Spleen (tissue), 11 donors: ENCODE results near the gene SYAP1. TPM values are rescaled to one million over a fixed set of nuclear protein-coding genes. Genes with fewer than 3 reads are reported as not detected.

Experiments
- DNase-seq: peaks from one replicate; pipeline ENCODE4 v3.0.0-alpha.2; 2020
- H3K27ac ChIP-seq, 8 donors: fragments of 200-600 bp; sonication (generic) in 7 of 8; 1 replicate in 4 of 8; 2 replicates in 4 of 8; pipeline versions ENCODE4 v1.5.0 to v1.8.0; 2016 to 2021; ENCODE audit warnings: inconsistent platforms in 4 of 8, mild to moderate bottlenecking in 4 of 8, moderate library complexity in 1 of 8
- H3K27me3 ChIP-seq, 7 donors: fragments of 200-600 bp; sonication (generic) in 6 of 7; replicated peaks in 1 of 7; 1 replicate in 4 of 7; 2 replicates in 3 of 7; pipeline versions ENCODE4 v1.5.0 to v1.8.0; 2016 to 2021; ENCODE audit warnings: inconsistent platforms in 3 of 7, mild to moderate bottlenecking in 1 of 7
- H3K36me3 ChIP-seq, 6 donors: fragments of 200-600 bp; sonication (generic) in 5 of 6; 1 replicate in 4 of 6; 2 replicates in 2 of 6; pipeline versions ENCODE4 v1.5.0 to v1.8.0; 2016 to 2021; ENCODE audit warnings: inconsistent platforms in 2 of 6
- H3K4me1 ChIP-seq, 6 donors: fragments of 200-600 bp; sonication (generic) in 5 of 6; 1 replicate in 3 of 6; 2 replicates in 3 of 6; pipeline versions ENCODE4 v1.5.0 to v1.8.0; 2016 to 2021; ENCODE audit warnings: inconsistent platforms in 3 of 6
- H3K4me3 ChIP-seq, 8 donors: fragments of 200-600 bp; sonication (generic) in 7 of 8; 1 replicate in 4 of 8; 2 replicates in 4 of 8; pipeline versions ENCODE4 v1.5.0 to v1.8.0; 2016 to 2021; ENCODE audit warnings: inconsistent platforms in 4 of 8, mild to moderate bottlenecking in 4 of 8, moderate library complexity in 2 of 8
- H3K9me3 ChIP-seq, 8 donors: fragments of 200-600 bp; sonication (generic) in 7 of 8; 1 replicate in 4 of 8; 2 replicates in 4 of 8; pipeline versions ENCODE4 v1.5.0 to v1.8.0; 2016 to 2021; ENCODE audit warnings: inconsistent platforms in 4 of 8
- POLR2A ChIP-seq, 3 donors: fragments of 450-650 bp; IDR thresholded peaks; one replicate each; pipeline ENCODE4 v1.5.1; 2017; ENCODE audit warnings: antibody characterized with exemption in 3 of 3, mild to moderate bottlenecking in 1 of 3
- POLR2AphosphoS5 ChIP-seq, 3 donors: sonication (generic); formaldehyde crosslinking; IDR thresholded peaks; one replicate each; pipeline ENCODE4 v1.5.1; 2017; ENCODE audit warnings: antibody characterized with exemption in 3 of 3
- WGBS, 5 donors: extraction: QIAGEN DNeasy Blood & Tissue Kit in 3 of 5; methylation state at CpG; one replicate each; pipeline versions ENCODE4 v1.1.5 to v1.1.7; 2013 to 2018; 5-methylcytosine and 5-hydroxymethylcytosine counted together
- intact Hi-C: fragments of 100-400 bp; cut with DNase I; formaldehyde crosslinking; loops from one replicate; pipeline ENCODE4 v1.15.0; 2023; ENCODE audit warnings: low total_unique reads
- polyA plus RNA-seq, 3 donors: library from polyadenylated mRNA; stranded (reverse); fragments of 200-250 nt; gene quantifications; one replicate each; pipeline ENCODE4 v1.2.1, GENCODE V29; 2013
- total RNA-seq, 7 donors: library from RNA; depleted of rRNA in 3 of 7; stranded (reverse); fragments of >200 nt in 3 of 7; fragmentation: NEBNext Ultra II Directional in 4 of 7; extraction: Animal tissue kit (Norgen Biotek cat#: 25700) in 4 of 7; gene quantifications; one replicate each; pipeline versions ENCODE4 v1.1.0 to v1.2.1, GENCODE V29; 2016 to 2021
- TF ChIP-seq, protein P1 (sequence below), 11 experiments: fragments of 200-600 bp in 7 of 11; fragments of 450-650 bp in 4 of 11; sonication (generic) in 4 of 11; IDR thresholded peaks in 8 of 11; conservative IDR thresholded peaks in 3 of 11; 1 replicate in 7 of 11; 2 replicates in 4 of 11; pipeline versions ENCODE4 v1.4.0 to v1.8.0; 2016 to 2021; ENCODE audit warnings: antibody characterized with exemption in 11 of 11, inconsistent platforms in 4 of 11, mild to moderate bottlenecking in 1 of 11
- donor health status: healthy with polysubstance abuse.
- donor health status: DM: no; HTN: no; CAD: no; lungs with moderate emphysema.
- donor health status: DM: no; HTN: no; CAD: no.
- donor health status: Bipolar disorder and iron deficiency.
- donor health status: healthy.
- donor health status: DM: no; HTN: no; CAD: no.
- donor health status: DM: yes; HTN: yes; CAD: no.

Gene SYAP1
- total and polyA plus RNA-seq, 10 donors: 6.9 to 23.2 (median 17.9) TPM

- TF ChIP-seq, protein P1, sequence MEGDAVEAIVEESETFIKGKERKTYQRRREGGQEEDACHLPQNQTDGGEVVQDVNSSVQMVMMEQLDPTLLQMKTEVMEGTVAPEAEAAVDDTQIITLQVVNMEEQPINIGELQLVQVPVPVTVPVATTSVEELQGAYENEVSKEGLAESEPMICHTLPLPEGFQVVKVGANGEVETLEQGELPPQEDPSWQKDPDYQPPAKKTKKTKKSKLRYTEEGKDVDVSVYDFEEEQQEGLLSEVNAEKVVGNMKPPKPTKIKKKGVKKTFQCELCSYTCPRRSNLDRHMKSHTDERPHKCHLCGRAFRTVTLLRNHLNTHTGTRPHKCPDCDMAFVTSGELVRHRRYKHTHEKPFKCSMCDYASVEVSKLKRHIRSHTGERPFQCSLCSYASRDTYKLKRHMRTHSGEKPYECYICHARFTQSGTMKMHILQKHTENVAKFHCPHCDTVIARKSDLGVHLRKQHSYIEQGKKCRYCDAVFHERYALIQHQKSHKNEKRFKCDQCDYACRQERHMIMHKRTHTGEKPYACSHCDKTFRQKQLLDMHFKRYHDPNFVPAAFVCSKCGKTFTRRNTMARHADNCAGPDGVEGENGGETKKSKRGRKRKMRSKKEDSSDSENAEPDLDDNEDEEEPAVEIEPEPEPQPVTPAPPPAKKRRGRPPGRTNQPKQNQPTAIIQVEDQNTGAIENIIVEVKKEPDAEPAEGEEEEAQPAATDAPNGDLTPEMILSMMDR (IDR thresholded peaks at IDR 0.05 in 8 of 11, conservative IDR thresholded peaks at IDR 0.05 in 3 of 11): no peak
- no peak for TF ChIP-seq POLR2A (IDR thresholded peaks at IDR 0.05)
- no peak for TF ChIP-seq POLR2AphosphoS5 (IDR thresholded peaks at IDR 0.05)
- Histone ChIP-seq H3K4me1 (no peaks in the 10 kb centered on the region), H3K27me3 (no peaks in the 10 kb centered on the region), H3K36me3 (peaks cover 10 to 99% (median 68%) of the 10 kb centered on the region in 6 donors), H3K9me3 (no peaks in the 10 kb centered on the region), H3K27ac (no peak overlapping the region), H3K4me3 (no peak overlapping the region)
- intact Hi-C loops: no loop called here
- 87 to 94% (median 87%) methylated on average over 2 to 5 of the region's 5 CpGs for WGBS, 5 donors
- DNase-seq: no peak
Observed at GRCh38 chrX:16745102-16745501, 25.7 kb downstream of the SYAP1 start.

DNA sequence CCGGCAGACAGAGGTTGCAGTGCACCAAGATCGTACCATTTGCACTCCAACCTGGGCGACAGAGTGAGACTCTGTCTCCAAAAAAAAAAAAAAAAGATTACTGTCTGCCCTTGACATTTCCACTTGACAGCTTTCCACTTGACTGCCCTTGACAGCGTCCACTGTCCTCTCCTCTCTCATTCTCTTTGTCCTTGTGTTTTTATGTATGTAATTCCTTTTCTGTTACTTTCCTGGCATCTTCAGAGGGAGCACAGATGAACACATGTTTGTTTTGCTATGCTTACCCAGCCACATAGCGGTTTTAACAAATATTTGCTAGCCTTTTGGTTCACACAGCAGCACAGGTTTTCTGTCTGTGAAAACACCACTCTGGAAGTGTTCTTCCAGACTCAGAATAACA, 26.2 kb downstream of the SYAP1 start:
- Histone ChIP-seq H3K4me1 (no peaks in the 10 kb centered on the region), H3K27me3 (no peaks in the 10 kb centered on the region), H3K36me3 (peaks cover 10 to 100% (median 66%) of the 10 kb centered on the region in 6 donors), H3K4me3 (no peak overlapping the region), H3K27ac (no peak overlapping the region), H3K9me3 (no peaks in the 10 kb centered on the region)
- TF ChIP-seq POLR2A (IDR thresholded peaks at IDR 0.05): no peak
- no peak for TF ChIP-seq POLR2AphosphoS5 (IDR thresholded peaks at IDR 0.05)
- TF ChIP-seq, protein P1 (IDR thresholded peaks at IDR 0.05 in 8 of 11, conservative IDR thresholded peaks at IDR 0.05 in 3 of 11): no peak
- intact Hi-C loops: no loop called here
- DNase-seq: no peak
- WGBS, 5 donors: 79 to 93% (median 86%) methylated on average over 5 of the region's 5 CpGs

- Histone ChIP-seq H3K9me3 (no peaks in the 10 kb centered on the region), H3K27me3 (no peaks in the 10 kb centered on the region), H3K4me3 (no peak overlapping the region), H3K36me3 (peaks cover 7 to 93% (median 52%) of the 10 kb centered on the region in 6 donors), H3K4me1 (no peaks in the 10 kb centered on the region), H3K27ac (no peak overlapping the region)
- intact Hi-C loops: no loop called here
- WGBS, 5 donors: 87 to 97% (median 92%) methylated on average over 5 of the region's 5 CpGs
- no peak for TF ChIP-seq POLR2A (IDR thresholded peaks at IDR 0.05)
- TF ChIP-seq POLR2AphosphoS5 (IDR thresholded peaks at IDR 0.05): no peak
- no peak for DNase-seq
Observed at GRCh38 chrX:16748425-16748824, 29.0 kb downstream of the SYAP1 start.

- H3K9me3 ChIP-seq: no peaks in the 10 kb centered on the region
- no peak overlapping the region for H3K27ac ChIP-seq
- TF ChIP-seq POLR2A (IDR thresholded peaks at IDR 0.05) (no peak), POLR2AphosphoS5 (IDR thresholded peaks at IDR 0.05) (no peak)
- TF ChIP-seq, protein P1 (IDR thresholded peaks at IDR 0.05 in 8 of 11, conservative IDR thresholded peaks at IDR 0.05 in 3 of 11): no peak
- 94 to 98% (median 97%) methylated on average over 7 of the region's 7 CpGs for WGBS, 5 donors
- DNase-seq: no peak
- H3K36me3 ChIP-seq: peaks cover 2 to 93% (median 45%) of the 10 kb centered on the region in 6 donors
- no peaks in the 10 kb centered on the region for H3K4me1 ChIP-seq
- no peaks in the 10 kb centered on the region for H3K27me3 ChIP-seq
- no peak overlapping the region for H3K4me3 ChIP-seq
- intact Hi-C loops: no loop called here
Observed at GRCh38 chrX:16750136-16750535, 30.7 kb downstream of the SYAP1 start.

DNA sequence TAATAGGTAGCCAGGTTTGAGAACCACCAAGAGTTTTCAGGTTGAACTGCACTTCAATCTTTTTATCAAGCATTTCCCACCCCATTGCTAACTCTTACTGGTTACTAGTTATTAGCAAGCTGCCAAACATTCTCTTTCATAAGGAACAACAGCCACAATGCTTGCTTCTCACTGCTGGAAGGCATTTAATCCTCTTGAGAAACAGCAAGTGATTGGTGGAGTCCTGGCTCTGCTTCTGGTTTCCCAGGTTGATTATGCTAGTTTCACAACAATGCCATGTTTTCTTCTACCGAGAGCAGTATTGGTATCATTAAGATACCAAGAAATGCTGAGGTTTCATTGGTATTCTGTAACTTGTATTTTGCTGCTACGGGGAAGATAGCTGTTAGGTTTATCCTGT, 34.6 kb downstream of the SYAP1 start:
- WGBS, 5 donors: 92 to 100% (median 95%) methylated on average over 1 to 2 of the region's 2 CpGs
- no peak for TF ChIP-seq POLR2A (IDR thresholded peaks at IDR 0.05)
- TF ChIP-seq POLR2AphosphoS5 (IDR thresholded peaks at IDR 0.05): no peak
- TF ChIP-seq, protein P1 (IDR thresholded peaks at IDR 0.05 in 8 of 11, conservative IDR thresholded peaks at IDR 0.05 in 3 of 11): no peak
- H3K4me3 ChIP-seq: no peak overlapping the region
- H3K9me3 ChIP-seq: no peaks in the 10 kb centered on the region
- peaks cover 5 to 93% (median 52%) of the 10 kb centered on the region in 6 donors for H3K36me3 ChIP-seq
- H3K4me1 ChIP-seq: no peaks in the 10 kb centered on the region
- DNase-seq: no peak
- no peak overlapping the region for H3K27ac ChIP-seq
- intact Hi-C loops: no loop called here
- no peaks in the 10 kb centered on the region for H3K27me3 ChIP-seq
